HepG2 (cell line): ENCODE results near the gene CNP.

ENCODE experiments used
- ATF3 ChIP-seq: sonication (generic); formaldehyde crosslinking; IDR thresholded peaks from 2 replicates; pipeline ENCODE4 v1.4.0; 2020; ENCODE audit warnings: missing genetic modification reagents
- FOXK1 ChIP-seq: sonication (generic); formaldehyde crosslinking; IDR thresholded peaks from 2 replicates; pipeline ENCODE4 v1.4.0; 2020; ENCODE audit warnings: low read depth, missing genetic modification reagents, borderline replicate concordance
- ISX ChIP-seq: sonication (generic); formaldehyde crosslinking; conservative IDR thresholded peaks from 2 replicates; pipeline ENCODE4 v1.5.0; 2020; ENCODE audit warnings: missing genetic modification reagents
- PATZ1 ChIP-seq: sonication (generic); formaldehyde crosslinking; IDR thresholded peaks from 2 replicates; pipeline ENCODE4 v1.4.0; 2020; ENCODE audit warnings: missing genetic modification reagents
- ZNF746 ChIP-seq: sonication (generic); formaldehyde crosslinking; IDR thresholded peaks from 2 replicates; pipeline ENCODE4 v1.8.0; 2022; ENCODE audit warnings: mild to moderate bottlenecking, missing genetic modification reagents

GRCh38 chr17:42009170-42009569, 42.6 kb downstream of the CNP start:
- TF ChIP-seq FOXK1 (CRISPR knock-in tag) = no peak
- no peak for TF ChIP-seq PATZ1 (CRISPR knock-in tag)
- TF ChIP-seq ATF3 (CRISPR knock-in tag) = no peak
- TF ChIP-seq ISX (CRISPR knock-in tag) = no peak
- TF ChIP-seq ZNF746 (CRISPR knock-in tag) = no peak
